ENCODE measurements around the gene PCDH1.

PCDH1 gene

GRCh38 chr5:141880961-141881801 is 3.0 kb upstream of the PCDH1 start:
- no peak for TF ChIP-seq TAF1 (IDR thresholded peaks at IDR 0.05; ENCODE audit: borderline replicate concordance, insufficient read depth, low read length)
- no peak for TF ChIP-seq REST (IDR thresholded peaks at IDR 0.05; ENCODE audit: insufficient read depth in 1 of 2, low read depth in 2 of 2, low read length in 2 of 2)
- no peak for TF ChIP-seq POLR2AphosphoS5 (IDR thresholded peaks at IDR 0.05; ENCODE audit: low read depth, low read length)
- TF ChIP-seq SIN3A (IDR thresholded peaks at IDR 0.05; ENCODE audit: borderline replicate concordance, insufficient read depth, low read length): no peak
- no peak for TF ChIP-seq FOXP2 (optimal IDR thresholded peaks at IDR 0.05; ENCODE audit: borderline replicate concordance, extremely low read depth, extremely low read length, insufficient read depth)

- TF ChIP-seq SIN3A (IDR thresholded peaks at IDR 0.05; ENCODE audit: borderline replicate concordance, insufficient read depth, low read length): no peak
- TF ChIP-seq TAF1 (IDR thresholded peaks at IDR 0.05; ENCODE audit: borderline replicate concordance, insufficient read depth, low read length): no peak
- no peak for TF ChIP-seq POLR2AphosphoS5 (IDR thresholded peaks at IDR 0.05; ENCODE audit: low read depth, low read length)
- TF ChIP-seq FOXP2 (optimal IDR thresholded peaks at IDR 0.05; ENCODE audit: borderline replicate concordance, extremely low read depth, extremely low read length, insufficient read depth): no peak
- TF ChIP-seq REST (IDR thresholded peaks at IDR 0.05; ENCODE audit: insufficient read depth in 1 of 2, low read depth in 2 of 2, low read length in 2 of 2): no peak
Measured at GRCh38 chr5:141879941-141880738, 1.9 kb upstream of the PCDH1 start.

- TF ChIP-seq REST (IDR thresholded peaks at IDR 0.05; ENCODE audit: insufficient read depth in 1 of 2, low read depth in 2 of 2, low read length in 2 of 2) (no peak), POLR2AphosphoS5 (IDR thresholded peaks at IDR 0.05; ENCODE audit: low read depth, low read length) (no peak), FOXP2 (optimal IDR thresholded peaks at IDR 0.05; ENCODE audit: borderline replicate concordance, extremely low read depth, extremely low read length, insufficient read depth) (no peak), SIN3A (IDR thresholded peaks at IDR 0.05; ENCODE audit: borderline replicate concordance, insufficient read depth, low read length) (no peak), TAF1 (IDR thresholded peaks at IDR 0.05; ENCODE audit: borderline replicate concordance, insufficient read depth, low read length) (no peak)
Measured at GRCh38 chr5:141879426-141879759, 1.2 kb upstream of the PCDH1 start.

GRCh38 chr5:141878711-141879425 is 658 bp upstream of the PCDH1 start:
- TF ChIP-seq SIN3A (IDR thresholded peaks at IDR 0.05; ENCODE audit: borderline replicate concordance, insufficient read depth, low read length) (no peak), TAF1 (IDR thresholded peaks at IDR 0.05; ENCODE audit: borderline replicate concordance, insufficient read depth, low read length) (no peak), REST (IDR thresholded peaks at IDR 0.05; ENCODE audit: insufficient read depth in 1 of 2, low read depth in 2 of 2, low read length in 2 of 2) (peak in 1 of 2 experiments; percentile 56; a peak in 1 of 4 replicates), FOXP2 (optimal IDR thresholded peaks at IDR 0.05; ENCODE audit: borderline replicate concordance, extremely low read depth, extremely low read length, insufficient read depth) (peak; percentile 12), POLR2AphosphoS5 (IDR thresholded peaks at IDR 0.05; ENCODE audit: low read depth, low read length) (no peak)
